Measurements from ENCODE around the gene KIAA1755.

DNA sequence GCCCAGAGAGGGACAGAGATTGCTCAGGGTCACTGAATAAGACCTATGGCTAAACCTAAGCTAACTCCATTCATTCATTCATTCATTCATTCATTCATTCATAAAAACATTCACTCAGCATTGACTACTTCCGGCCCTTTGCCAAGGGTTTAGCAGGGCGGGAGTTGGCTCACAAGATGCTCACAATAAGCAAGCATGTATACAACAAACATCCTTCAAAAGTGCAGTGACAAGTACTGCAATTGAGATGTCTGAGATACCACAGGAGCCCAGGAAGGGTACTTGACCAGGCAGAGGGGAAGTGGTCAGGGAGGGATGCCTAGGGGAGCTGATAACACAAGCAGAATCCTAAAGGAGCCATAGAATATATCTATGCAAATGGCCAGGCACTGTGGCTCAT is 18.2 kb upstream of the KIAA1755 start:
- TF ChIP-seq, protein P1, sequence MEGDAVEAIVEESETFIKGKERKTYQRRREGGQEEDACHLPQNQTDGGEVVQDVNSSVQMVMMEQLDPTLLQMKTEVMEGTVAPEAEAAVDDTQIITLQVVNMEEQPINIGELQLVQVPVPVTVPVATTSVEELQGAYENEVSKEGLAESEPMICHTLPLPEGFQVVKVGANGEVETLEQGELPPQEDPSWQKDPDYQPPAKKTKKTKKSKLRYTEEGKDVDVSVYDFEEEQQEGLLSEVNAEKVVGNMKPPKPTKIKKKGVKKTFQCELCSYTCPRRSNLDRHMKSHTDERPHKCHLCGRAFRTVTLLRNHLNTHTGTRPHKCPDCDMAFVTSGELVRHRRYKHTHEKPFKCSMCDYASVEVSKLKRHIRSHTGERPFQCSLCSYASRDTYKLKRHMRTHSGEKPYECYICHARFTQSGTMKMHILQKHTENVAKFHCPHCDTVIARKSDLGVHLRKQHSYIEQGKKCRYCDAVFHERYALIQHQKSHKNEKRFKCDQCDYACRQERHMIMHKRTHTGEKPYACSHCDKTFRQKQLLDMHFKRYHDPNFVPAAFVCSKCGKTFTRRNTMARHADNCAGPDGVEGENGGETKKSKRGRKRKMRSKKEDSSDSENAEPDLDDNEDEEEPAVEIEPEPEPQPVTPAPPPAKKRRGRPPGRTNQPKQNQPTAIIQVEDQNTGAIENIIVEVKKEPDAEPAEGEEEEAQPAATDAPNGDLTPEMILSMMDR (IDR thresholded peaks at IDR 0.05): no peak
- TF ChIP-seq EZH2 (IDR thresholded peaks at IDR 0.05): no peak
- no peak for TF ChIP-seq EZH2phosphoT487 (IDR thresholded peaks at IDR 0.05)

All from neural progenitor cell (in vitro differentiated cells).